HG03571 (cell line): ENCODE measurements around the gene CARD6.
"Not testable (repeated sequence)": the region's sequence is repeated elsewhere in the genome, so short reads cannot be mapped to it uniquely, and the experiment has no call there.

Source experiments
- ATAC-seq: cut with Tn5 transposase; IDR thresholded peaks from one replicate; pipeline ENCODE4 v1.9.1; 2021; ENCODE audit not compliant: unreplicated experiment

The CARD6 gene

GRCh38 chr5:40873286-40873880 lies 32.2 kb downstream of the CARD6 start:
- ATAC-seq = no peak

- ATAC-seq = no peak
These were observed 34.8 kb downstream of the CARD6 start for GRCh38 chr5:40875958-40876357.

GRCh38 chr5:40877371-40877988 lies 36.3 kb downstream of the CARD6 start:
- no peak for ATAC-seq

GRCh38 chr5:40879163-40879942 lies 38.2 kb downstream of the CARD6 start:
- peak; percentile 61 for ATAC-seq

- no peak for ATAC-seq
These were observed 41.1 kb downstream of the CARD6 start for GRCh38 chr5:40882291-40882690.

- ATAC-seq = not testable (repeated sequence)
These were observed 41.9 kb downstream of the CARD6 start for GRCh38 chr5:40883051-40883450.

GRCh38 chr5:40895440-40896425 lies 54.6 kb downstream of the CARD6 start:
- ATAC-seq = not testable (repeated sequence)

- ATAC-seq = peak; percentile 68
These were observed 63.2 kb downstream of the CARD6 start for GRCh38 chr5:40904205-40904993.

- ATAC-seq = no peak
These were observed 63.8 kb downstream of the CARD6 start for GRCh38 chr5:40904994-40905306.

- no peak for ATAC-seq
These were observed 65.2 kb downstream of the CARD6 start for GRCh38 chr5:40906351-40906751.

- ATAC-seq = no peak
These were observed 68.1 kb downstream of the CARD6 start, which contains the start of gene C7 for GRCh38 chr5:40909264-40909663. C7 (plus strand) TSS chr5:40909497; CDS start chr5:40909611, 114 bp downstream.

- ATAC-seq = no peak
These were observed 68.6 kb downstream of the CARD6 start for GRCh38 chr5:40909723-40910122.
